ENCODE measurements around the gene SHQ1. TPM values are rescaled to one million over a fixed set of nuclear protein-coding genes. Genes with fewer than 3 reads are reported as not detected.

SHQ1 gene
- total and polyA plus RNA-seq, 7 donors: 7.9 to 17.4 (median 9.6) TPM

DNA sequence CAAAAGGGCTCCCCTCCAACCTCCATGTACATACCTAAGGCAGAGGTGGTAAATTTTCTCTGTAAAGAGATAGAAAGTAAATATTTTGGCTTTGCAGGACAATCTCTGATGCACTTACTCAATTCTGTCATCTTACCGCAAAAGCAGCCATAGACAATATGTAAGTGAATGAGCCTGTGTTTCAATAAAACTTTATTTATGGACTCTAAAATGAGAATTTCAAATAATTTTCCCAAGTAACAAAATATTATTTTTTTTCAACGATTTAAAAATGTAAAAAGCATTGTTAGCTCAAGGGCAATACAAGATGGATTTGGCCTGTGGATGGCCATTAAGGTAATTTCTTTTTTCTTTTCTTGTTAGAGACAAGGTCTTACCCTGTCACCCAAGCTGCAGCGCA, 44.7 kb downstream of the SHQ1 start:
- no peak for DNase-seq
- TF ChIP-seq POLR2A (IDR thresholded peaks at IDR 0.05) (no peak), POLR2AphosphoS5 (IDR thresholded peaks at IDR 0.05) (no peak), EP300 (IDR thresholded peaks at IDR 0.05) (no peak)
- TF ChIP-seq, protein P1, sequence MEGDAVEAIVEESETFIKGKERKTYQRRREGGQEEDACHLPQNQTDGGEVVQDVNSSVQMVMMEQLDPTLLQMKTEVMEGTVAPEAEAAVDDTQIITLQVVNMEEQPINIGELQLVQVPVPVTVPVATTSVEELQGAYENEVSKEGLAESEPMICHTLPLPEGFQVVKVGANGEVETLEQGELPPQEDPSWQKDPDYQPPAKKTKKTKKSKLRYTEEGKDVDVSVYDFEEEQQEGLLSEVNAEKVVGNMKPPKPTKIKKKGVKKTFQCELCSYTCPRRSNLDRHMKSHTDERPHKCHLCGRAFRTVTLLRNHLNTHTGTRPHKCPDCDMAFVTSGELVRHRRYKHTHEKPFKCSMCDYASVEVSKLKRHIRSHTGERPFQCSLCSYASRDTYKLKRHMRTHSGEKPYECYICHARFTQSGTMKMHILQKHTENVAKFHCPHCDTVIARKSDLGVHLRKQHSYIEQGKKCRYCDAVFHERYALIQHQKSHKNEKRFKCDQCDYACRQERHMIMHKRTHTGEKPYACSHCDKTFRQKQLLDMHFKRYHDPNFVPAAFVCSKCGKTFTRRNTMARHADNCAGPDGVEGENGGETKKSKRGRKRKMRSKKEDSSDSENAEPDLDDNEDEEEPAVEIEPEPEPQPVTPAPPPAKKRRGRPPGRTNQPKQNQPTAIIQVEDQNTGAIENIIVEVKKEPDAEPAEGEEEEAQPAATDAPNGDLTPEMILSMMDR (IDR thresholded peaks at IDR 0.05): no peak
- H3K9me3 ChIP-seq: no peaks in the 10 kb centered on the region
- intact Hi-C loops (cut with DNase I): no loop called here
- no peaks in the 10 kb centered on the region for H3K36me3 ChIP-seq
- WGBS, 2 donors: 95 to 98% methylated on average over 3 of the region's 3 CpGs
- H3K4me3 ChIP-seq: no peak overlapping the region
- no peak overlapping the region for H3K27ac ChIP-seq
- H3K4me1 ChIP-seq: peaks cover 0 to 11% (median 4%) of the 10 kb centered on the region in 4 donors
- H3K27me3 ChIP-seq: no peaks in the 10 kb centered on the region

DNA sequence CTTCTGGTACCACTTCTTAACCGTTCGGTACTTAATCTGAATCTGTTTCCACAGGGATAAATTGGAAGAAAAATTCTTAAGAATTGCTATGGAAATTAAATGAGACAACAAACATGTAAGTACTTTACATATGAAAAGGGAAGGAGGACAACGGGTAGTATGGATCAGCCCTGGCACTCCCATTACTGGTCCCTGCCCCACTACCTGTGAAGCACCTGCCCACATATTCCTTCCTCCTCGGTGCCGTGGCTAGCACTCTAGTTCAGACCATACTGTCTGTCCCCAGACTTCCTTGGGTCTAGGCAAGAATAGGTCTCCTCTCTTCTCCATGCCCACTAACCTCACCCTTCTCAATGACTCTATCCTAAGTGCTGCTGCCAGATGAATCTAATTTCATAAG, 46.2 kb downstream of the SHQ1 start:
- Histone ChIP-seq H3K27me3 (no peaks in the 10 kb centered on the region), H3K4me3 (no peak overlapping the region), H3K9me3 (no peaks in the 10 kb centered on the region), H3K36me3 (no peaks in the 10 kb centered on the region), H3K27ac (no peak overlapping the region), H3K4me1 (peaks cover 0 to 19% (median 6%) of the 10 kb centered on the region in 4 donors)
- DNase-seq: no peak
- intact Hi-C loops (cut with DNase I): no loop called here
- WGBS, 2 donors: 95 to 96% methylated on average over 5 of the region's 5 CpGs
- no peak for TF ChIP-seq POLR2AphosphoS5 (IDR thresholded peaks at IDR 0.05)

DNA sequence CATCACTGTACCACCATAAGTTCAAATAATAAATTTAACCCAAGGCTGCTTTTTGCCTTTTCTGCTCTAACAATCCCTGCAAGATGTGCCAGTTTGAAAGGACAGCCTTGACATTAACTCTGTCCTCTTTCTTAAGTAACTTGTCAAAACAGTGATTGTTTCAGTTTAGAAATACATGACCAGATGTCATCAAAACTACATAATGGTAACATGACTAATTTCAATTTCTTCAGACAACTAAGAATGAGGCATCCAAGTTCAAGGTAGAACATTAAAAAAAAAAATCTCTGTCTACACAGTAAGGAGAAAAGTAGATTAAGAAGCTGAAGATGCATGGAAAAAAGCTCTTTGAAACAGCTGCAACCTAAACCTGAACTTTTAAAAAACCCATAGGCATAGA, 47.4 kb downstream of the SHQ1 start:
- TF ChIP-seq EP300 (IDR thresholded peaks at IDR 0.05): no peak
- no peak for TF ChIP-seq POLR2AphosphoS5 (IDR thresholded peaks at IDR 0.05)
- TF ChIP-seq, protein P1 (IDR thresholded peaks at IDR 0.05): no peak
- no peak for TF ChIP-seq POLR2A (IDR thresholded peaks at IDR 0.05)
- intact Hi-C loops (cut with DNase I): no loop called here
- no peak for DNase-seq

DNA sequence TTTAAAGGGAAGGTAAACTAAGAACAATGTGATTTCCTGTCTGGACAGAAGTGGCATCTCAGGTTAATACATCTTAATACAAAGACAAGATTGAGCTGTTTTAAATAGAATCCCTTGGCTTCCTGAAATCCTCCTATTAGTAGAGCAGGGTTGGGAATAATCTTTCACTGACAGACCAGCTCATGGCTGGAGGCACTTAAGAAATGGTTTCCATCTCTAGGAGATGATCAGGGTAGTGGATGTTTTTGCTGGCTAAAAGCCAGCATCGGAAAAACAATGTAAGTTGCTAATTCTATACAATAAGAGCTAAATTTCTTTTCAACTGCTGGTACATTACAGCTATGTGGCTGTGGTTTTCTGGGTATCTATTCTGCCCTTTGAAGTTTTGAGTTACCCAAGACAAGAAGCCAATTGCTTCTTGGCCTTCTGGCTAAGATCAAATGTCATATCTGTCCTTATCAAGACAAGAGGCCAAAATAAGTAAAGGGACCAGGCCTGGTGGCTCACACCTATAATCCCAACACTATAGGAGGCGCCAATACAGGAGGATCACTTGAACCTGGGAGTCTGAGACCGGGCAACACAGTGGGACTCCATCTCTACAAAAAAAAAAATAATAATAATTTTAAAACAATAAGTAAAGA, 49.6 kb downstream of the SHQ1 start:
- H3K27me3 ChIP-seq: no peaks in the 10 kb centered on the region
- H3K27ac ChIP-seq: no peak overlapping the region
- H3K4me1 ChIP-seq: peaks cover 0 to 8% (median 2%) of the 10 kb centered on the region in 4 donors
- intact Hi-C loops (cut with DNase I): no loop called here
- 90 to 97% methylated on average over 3 of the region's 3 CpGs for WGBS, 2 donors
- DNase-seq: no peak
- H3K36me3 ChIP-seq: no peaks in the 10 kb centered on the region
- TF ChIP-seq, protein P1 (IDR thresholded peaks at IDR 0.05): no peak
- TF ChIP-seq EP300 (IDR thresholded peaks at IDR 0.05) (no peak), POLR2AphosphoS5 (IDR thresholded peaks at IDR 0.05) (no peak), POLR2A (IDR thresholded peaks at IDR 0.05) (no peak)
- no peaks in the 10 kb centered on the region for H3K9me3 ChIP-seq
- no peak overlapping the region for H3K4me3 ChIP-seq

More for the DNA sequence above, 47.4 kb downstream of the SHQ1 start:
- Histone ChIP-seq H3K27ac (no peak overlapping the region), H3K9me3 (no peaks in the 10 kb centered on the region), H3K4me1 (peaks cover 0 to 11% (median 3%) of the 10 kb centered on the region in 4 donors), H3K4me3 (no peak overlapping the region), H3K27me3 (no peaks in the 10 kb centered on the region), H3K36me3 (no peaks in the 10 kb centered on the region)

DNA sequence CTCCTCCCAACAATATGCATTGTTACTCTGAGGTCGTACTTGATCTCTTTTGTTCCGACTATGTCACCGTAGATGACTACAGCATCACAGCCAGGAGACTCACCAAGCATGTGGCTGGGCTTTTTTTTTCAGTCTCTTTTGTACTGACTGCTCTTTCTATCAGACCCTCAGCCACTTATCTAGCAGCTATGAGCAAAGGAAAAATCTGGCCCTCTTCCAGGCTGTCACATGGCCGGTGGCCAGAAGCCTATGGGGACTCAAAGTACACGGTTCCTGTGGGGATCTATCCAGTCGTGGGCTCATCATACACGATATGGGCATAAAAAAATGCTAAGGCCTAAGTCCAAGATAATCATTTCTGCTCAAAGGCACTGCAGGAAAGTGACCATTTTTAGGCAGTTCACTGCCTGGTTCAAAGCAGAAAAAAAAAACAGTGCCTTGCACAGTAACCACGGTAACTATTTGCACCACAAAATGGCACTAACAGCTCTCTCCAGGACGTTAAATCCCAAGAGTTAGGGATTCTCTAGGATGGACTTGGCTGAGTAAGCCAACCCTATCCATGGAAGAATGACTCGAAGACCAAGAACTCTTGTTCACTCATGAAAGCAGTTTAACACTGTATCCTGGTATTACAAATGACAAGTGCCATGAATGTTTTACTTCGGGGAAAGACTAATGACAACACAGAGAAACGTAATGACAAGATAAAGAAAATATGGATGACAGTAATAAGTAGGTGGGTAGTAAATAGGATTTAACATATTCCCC, 50.3 kb downstream of the SHQ1 start:
- no peak for DNase-seq
- TF ChIP-seq, protein P1 (IDR thresholded peaks at IDR 0.05): no peak
- no peak for TF ChIP-seq POLR2AphosphoS5 (IDR thresholded peaks at IDR 0.05)
- no peak for TF ChIP-seq POLR2A (IDR thresholded peaks at IDR 0.05)
- TF ChIP-seq EP300 (IDR thresholded peaks at IDR 0.05): no peak
- H3K36me3 ChIP-seq: no peaks in the 10 kb centered on the region
- WGBS, 2 donors: 56 to 71% methylated on average over 12 of the region's 12 CpGs
- H3K27ac ChIP-seq: no peak overlapping the region
- no peaks in the 10 kb centered on the region for H3K27me3 ChIP-seq
- intact Hi-C loops (cut with DNase I): no loop called here
- H3K4me3 ChIP-seq: no peak overlapping the region
- peaks cover 0 to 8% (median 2%) of the 10 kb centered on the region in 4 donors for H3K4me1 ChIP-seq
- H3K9me3 ChIP-seq: no peaks in the 10 kb centered on the region

All from sigmoid colon (tissue), 7 donors.